Uterus (tissue), 2 donors: ENCODE data around the gene NOTCH4.

ENCODE experiments used
- POLR2A ChIP-seq, 2 donors: fragments of 450-650 bp; IDR thresholded peaks; one replicate each; pipeline ENCODE4 v1.6.1; 2016; ENCODE audit warnings: antibody characterized with exemption in 2 of 2, mild to moderate bottlenecking in 1 of 2, moderate library complexity in 1 of 2
- TF ChIP-seq, protein P1 (sequence below), 4 experiments: fragments of 200-600 bp in 2 of 4; fragments of 450-650 bp in 2 of 4; sonication (generic) in 2 of 4; IDR thresholded peaks; one replicate each; pipeline ENCODE4 v1.5.1; 2016 to 2019; ENCODE audit warnings: antibody characterized with exemption in 4 of 4, mild to moderate bottlenecking in 2 of 4, moderate library complexity in 1 of 4

DNA sequence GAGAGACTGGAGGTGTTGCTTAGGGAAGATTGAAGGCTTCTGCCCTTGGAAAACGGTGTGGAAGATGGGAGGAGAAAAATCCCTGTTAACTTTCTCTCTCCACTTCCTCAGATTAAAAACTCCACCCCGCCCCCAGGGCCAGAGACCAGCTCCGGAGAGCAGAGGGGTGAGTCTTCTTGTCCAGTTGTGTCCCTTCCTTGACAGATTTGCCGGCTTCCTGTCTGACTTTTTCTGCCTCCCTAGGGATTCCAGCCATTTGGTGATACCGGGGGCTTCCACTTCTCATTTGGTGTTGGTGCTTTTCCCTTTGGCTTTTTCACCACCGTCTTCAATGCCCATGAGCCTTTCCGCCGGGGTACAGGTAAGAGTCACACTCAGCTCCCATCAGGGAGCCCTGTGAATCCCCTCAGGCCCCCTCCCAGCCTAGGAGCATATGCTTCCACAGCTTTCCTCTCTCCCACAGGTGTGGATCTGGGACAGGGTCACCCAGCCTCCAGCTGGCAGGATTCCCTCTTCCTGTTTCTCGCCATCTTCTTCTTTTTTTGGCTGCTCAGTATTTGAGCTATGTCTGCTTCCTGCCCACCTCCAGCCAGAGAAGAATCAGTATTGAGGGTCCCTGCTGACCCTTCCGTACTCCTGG lies 44.0 kb downstream of the NOTCH4 start:
- TF ChIP-seq, protein P1, sequence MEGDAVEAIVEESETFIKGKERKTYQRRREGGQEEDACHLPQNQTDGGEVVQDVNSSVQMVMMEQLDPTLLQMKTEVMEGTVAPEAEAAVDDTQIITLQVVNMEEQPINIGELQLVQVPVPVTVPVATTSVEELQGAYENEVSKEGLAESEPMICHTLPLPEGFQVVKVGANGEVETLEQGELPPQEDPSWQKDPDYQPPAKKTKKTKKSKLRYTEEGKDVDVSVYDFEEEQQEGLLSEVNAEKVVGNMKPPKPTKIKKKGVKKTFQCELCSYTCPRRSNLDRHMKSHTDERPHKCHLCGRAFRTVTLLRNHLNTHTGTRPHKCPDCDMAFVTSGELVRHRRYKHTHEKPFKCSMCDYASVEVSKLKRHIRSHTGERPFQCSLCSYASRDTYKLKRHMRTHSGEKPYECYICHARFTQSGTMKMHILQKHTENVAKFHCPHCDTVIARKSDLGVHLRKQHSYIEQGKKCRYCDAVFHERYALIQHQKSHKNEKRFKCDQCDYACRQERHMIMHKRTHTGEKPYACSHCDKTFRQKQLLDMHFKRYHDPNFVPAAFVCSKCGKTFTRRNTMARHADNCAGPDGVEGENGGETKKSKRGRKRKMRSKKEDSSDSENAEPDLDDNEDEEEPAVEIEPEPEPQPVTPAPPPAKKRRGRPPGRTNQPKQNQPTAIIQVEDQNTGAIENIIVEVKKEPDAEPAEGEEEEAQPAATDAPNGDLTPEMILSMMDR (IDR thresholded peaks at IDR 0.05): no peak
- no peak for TF ChIP-seq POLR2A (IDR thresholded peaks at IDR 0.05)
